ENCODE results near the gene NACC1.
A peak's percentile ranks its signal among the peaks of the same experiment; 100 is the strongest.

DNA sequence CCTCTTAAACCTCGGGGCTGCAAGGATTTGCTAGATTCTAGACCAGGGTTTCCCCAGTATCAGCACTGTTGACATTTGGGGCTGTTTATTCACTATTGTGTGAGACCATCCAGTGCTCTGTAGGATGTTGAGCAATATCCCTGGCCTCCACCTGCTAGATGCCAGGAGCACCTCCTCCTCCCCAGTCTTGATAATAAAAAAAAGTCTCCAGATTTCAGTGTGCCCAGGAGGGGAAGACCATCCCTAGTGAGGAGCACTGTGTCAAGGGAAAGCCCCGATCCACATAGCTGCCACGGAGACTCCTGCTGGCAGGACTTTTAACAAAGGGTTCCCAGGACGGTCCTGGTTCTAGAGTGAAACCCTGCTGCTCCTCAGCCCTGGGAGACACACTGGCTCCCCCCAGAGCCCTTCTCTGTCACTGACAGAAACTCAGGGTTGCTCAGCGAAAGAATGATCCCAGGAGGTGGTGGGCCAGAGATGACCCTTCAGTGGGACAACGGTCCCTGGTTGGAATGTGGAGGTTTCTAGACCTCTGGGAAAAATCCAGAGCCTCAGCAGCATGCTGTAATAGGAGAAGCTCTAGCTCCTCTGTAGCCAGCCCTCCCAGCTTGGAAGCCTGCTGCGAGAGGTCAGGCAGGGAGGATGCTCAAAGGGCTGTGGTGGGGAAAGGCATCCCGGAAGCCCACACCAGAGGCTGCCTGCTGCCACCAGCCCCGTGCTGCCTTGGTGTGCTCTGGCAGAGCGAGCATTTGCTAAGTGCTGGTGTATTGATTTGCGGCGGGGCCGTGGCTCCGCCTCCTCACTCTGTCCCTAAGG is 35.7 kb upstream of the NACC1 start:
- TF ChIP-seq, protein P1, sequence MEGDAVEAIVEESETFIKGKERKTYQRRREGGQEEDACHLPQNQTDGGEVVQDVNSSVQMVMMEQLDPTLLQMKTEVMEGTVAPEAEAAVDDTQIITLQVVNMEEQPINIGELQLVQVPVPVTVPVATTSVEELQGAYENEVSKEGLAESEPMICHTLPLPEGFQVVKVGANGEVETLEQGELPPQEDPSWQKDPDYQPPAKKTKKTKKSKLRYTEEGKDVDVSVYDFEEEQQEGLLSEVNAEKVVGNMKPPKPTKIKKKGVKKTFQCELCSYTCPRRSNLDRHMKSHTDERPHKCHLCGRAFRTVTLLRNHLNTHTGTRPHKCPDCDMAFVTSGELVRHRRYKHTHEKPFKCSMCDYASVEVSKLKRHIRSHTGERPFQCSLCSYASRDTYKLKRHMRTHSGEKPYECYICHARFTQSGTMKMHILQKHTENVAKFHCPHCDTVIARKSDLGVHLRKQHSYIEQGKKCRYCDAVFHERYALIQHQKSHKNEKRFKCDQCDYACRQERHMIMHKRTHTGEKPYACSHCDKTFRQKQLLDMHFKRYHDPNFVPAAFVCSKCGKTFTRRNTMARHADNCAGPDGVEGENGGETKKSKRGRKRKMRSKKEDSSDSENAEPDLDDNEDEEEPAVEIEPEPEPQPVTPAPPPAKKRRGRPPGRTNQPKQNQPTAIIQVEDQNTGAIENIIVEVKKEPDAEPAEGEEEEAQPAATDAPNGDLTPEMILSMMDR (conservative IDR thresholded peaks at IDR 0.05; ENCODE audit: low read length): peak; percentile 32
- TF ChIP-seq EZH2phosphoT487 (IDR thresholded peaks at IDR 0.05; ENCODE audit: borderline replicate concordance): no peak

All from Loucy (cell line).